ENCODE data around the gene GNRHR. TPM values are rescaled to one million over a fixed set of nuclear protein-coding genes. Genes with fewer than 3 reads are reported as not detected.

Gene GNRHR
- total RNA-seq, 1 donor from 2014 or later = not detected

GRCh38 chr4:67704843-67705242, 49.3 kb downstream of the GNRHR start:
- no peak overlapping the region for H3K4me3 Mint-ChIP-seq
- H3K27me3 Mint-ChIP-seq = no peaks in the 10 kb centered on the region
- H3K36me3 Mint-ChIP-seq = peaks cover 11% of the 10 kb centered on the region
- H3K9me3 Mint-ChIP-seq = peaks cover 4% of the 10 kb centered on the region
- H3K4me1 Mint-ChIP-seq (ENCODE audit: unreplicated experiment) = peaks cover 14% of the 10 kb centered on the region
- TF ChIP-seq CTCF (conservative IDR thresholded peaks at IDR 0.05) = no peak
- no peak overlapping the region for H3K27ac Mint-ChIP-seq
- no peak for DNase-seq (ENCODE audit: extremely low spot score, unreplicated experiment)

GRCh38 chr4:67702166-67702565, 52.0 kb downstream of the GNRHR start:
- no peak for DNase-seq (ENCODE audit: extremely low spot score, unreplicated experiment)
- peaks cover 20% of the 10 kb centered on the region for H3K36me3 Mint-ChIP-seq
- TF ChIP-seq CTCF (conservative IDR thresholded peaks at IDR 0.05) = no peak
- peak overlapping the region; percentile 96 for H3K27ac Mint-ChIP-seq
- H3K4me3 Mint-ChIP-seq = peak overlapping the region; percentile 98
- H3K27me3 Mint-ChIP-seq = no peaks in the 10 kb centered on the region
- H3K9me3 Mint-ChIP-seq = peaks cover 4% of the 10 kb centered on the region
- H3K4me1 Mint-ChIP-seq (ENCODE audit: unreplicated experiment) = peaks cover 26% of the 10 kb centered on the region

- H3K36me3 Mint-ChIP-seq = peaks cover 20% of the 10 kb centered on the region
- H3K27ac Mint-ChIP-seq = peak overlapping the region; percentile 96
- H3K9me3 Mint-ChIP-seq = peaks cover under 1% of the 10 kb centered on the region
- TF ChIP-seq CTCF (conservative IDR thresholded peaks at IDR 0.05) = no peak
- H3K4me1 Mint-ChIP-seq (ENCODE audit: unreplicated experiment) = peaks cover 26% of the 10 kb centered on the region
- no peaks in the 10 kb centered on the region for H3K27me3 Mint-ChIP-seq
- H3K4me3 Mint-ChIP-seq = peak overlapping the region; percentile 98
- DNase-seq (ENCODE audit: extremely low spot score, unreplicated experiment) = no peak
Measured at GRCh38 chr4:67701517-67701850, 52.7 kb downstream of the GNRHR start.

- Mint-ChIP-seq H3K36me3 (peaks cover 23% of the 10 kb centered on the region), H3K4me3 (peak within 1 kb of the TSS; percentile 98), H3K4me1 (ENCODE audit: unreplicated experiment) (peaks cover 26% of the 10 kb centered on the region), H3K9me3 (no peaks in the 10 kb centered on the region), H3K27ac (peak within 1 kb of the TSS; percentile 96), H3K27me3 (no peaks in the 10 kb centered on the region)
- peak; percentile 65 for TF ChIP-seq CTCF (conservative IDR thresholded peaks at IDR 0.05)
- peak; percentile 94 for DNase-seq (ENCODE audit: extremely low spot score, unreplicated experiment)
Measured at GRCh38 chr4:67700738-67701516, 53.3 kb downstream of the GNRHR start, which contains the start of gene UBA6. Gene UBA6, minus strand, starts transcription at chr4:67701155. Its CDS starts 36 bp downstream, at chr4:67701119.

- Mint-ChIP-seq H3K4me3 (peak overlapping the region; percentile 98), H3K27ac (peak overlapping the region; percentile 96), H3K27me3 (no peaks in the 10 kb centered on the region), H3K36me3 (peaks cover 28% of the 10 kb centered on the region), H3K9me3 (no peaks in the 10 kb centered on the region), H3K4me1 (ENCODE audit: unreplicated experiment) (peaks cover 26% of the 10 kb centered on the region)
- DNase-seq (ENCODE audit: extremely low spot score, unreplicated experiment) = no peak
- no peak for TF ChIP-seq CTCF (conservative IDR thresholded peaks at IDR 0.05)
Measured at GRCh38 chr4:67700116-67700737, 54.0 kb downstream of the GNRHR start.

Measured in type B pancreatic cell (in vitro differentiated cells).